RPMI8226 (cell line): ENCODE results near the gene PLEKHA5.
"Not testable (repeated sequence)": the region's sequence is repeated elsewhere in the genome, so short reads cannot be mapped to it uniquely, and the experiment has no call there.

ENCODE experiments used
- DNase-seq: peaks from one replicate; pipeline ENCODE4 v3.0.0-alpha.2; 2015

Gene PLEKHA5

DNA sequence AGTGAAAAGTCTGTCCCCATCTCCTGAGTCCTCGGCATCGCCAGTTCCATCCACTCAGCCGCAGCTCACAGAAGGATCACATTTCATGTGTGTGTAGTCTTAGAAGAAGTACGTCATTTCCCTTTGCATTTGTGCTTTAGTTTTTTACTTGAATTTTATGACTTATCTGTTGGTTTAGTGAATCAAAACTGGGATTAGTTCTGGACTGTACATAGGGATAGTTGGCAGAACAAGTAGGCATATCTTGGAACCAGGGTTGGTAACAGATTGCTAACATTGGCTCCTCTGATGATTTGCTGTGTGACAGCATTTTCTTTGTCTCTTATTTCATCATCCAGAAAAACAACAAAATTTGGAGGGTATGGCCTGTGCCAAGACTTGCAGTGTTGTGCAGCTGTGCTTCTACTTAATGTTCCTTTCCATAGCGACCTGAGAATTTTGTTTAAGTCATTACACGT, 240.2 kb downstream of the PLEKHA5 start:
- DNase-seq = no peak

DNA sequence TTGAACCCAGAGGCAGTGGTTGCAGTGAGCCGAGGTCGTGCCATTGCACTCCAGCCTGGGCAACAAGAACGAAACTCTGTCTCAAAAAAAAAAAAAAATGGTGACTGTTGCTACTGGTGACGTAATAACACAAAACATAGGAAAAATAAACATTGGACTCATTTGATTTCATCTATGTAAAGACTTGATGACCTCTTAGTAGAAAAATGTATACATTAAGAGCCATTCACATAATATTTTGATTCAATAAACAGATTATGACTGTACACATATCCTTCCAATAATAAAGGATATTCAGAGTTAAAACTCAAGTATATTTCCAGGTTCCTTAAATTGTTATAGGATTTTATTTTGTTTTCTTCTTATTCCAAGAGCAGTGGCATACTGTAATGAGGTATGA, 244.1 kb downstream of the PLEKHA5 start:
- DNase-seq = no peak

DNA sequence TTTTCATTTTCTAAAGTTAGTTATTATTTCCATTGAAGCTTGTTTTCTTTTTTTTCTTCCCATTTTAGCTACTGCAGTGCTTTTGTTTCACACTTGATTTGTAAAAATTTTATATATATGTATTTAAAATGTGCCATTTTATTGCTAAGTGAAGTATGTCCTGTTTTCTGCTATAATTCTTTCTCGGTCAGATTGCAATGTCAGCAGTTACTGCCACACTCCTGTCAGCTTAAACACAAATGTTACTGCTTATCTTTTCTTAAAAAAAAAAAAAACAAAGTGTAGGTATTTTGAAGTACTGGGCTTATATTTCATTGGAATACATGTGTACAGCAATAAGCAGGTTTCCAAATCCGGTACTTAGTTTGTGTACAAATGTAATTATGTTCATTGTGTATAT, 246.4 kb downstream of the PLEKHA5 start:
- DNase-seq = no peak

DNA sequence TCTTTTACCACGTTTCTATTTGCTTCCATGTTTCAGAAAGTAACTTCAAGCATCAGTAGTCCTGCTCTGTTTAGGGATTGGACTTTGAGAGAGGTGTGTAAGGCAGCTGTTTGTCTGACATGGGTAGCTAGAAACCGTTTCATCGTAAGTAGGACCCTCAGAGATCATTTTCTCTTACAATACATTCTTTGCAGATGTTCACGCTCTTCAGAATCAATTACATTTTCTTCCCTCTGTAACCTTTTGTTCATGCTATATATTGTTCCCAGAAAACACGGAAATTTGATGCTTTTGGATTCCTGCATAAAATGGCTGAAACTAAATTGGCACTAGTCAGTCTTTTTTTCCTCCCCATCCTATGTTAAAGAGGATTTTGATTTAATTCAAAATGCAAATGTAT, 247.2 kb downstream of the PLEKHA5 start:
- no peak for DNase-seq

DNA sequence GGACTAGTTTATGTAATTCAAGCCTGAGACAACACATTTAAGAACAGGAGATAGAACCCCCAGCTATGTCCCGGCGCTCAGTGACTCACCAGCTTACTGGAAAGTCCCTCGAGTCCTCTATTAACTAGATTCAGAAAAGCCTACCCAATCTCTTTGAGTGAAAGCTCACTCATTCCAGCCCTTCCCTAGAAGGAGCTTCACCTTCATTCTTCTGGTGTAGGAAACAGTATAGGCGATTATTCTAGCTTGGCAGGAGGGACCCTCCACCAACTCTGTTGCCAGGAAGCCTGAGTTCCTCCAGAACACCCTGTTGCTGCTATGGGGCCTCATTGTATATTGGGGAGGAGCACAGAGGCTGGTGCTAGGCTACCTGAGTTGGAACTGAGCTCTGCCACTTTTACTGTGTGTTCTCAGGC, 252.6 kb downstream of the PLEKHA5 start:
- DNase-seq = peak; percentile 10

DNA sequence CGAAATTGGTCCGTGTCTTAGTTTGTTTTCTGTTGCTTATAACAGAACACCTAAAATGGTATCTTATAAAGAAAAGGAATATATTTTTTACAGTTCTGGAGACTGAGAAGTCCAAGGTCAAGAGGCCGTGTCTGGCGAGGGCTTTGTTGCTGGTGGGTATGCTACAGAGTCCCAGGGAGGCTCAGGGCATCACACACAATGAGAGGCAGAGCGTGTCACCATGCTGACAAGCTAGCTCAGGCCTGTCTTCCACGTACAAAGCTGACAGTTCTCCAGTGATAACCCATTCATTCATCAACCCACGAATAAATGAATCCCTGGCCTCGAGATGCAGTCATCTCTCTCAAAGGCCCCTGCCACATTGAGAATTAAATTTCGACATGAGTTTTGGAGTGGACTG, 253.0 kb downstream of the PLEKHA5 start:
- no peak for DNase-seq

DNA sequence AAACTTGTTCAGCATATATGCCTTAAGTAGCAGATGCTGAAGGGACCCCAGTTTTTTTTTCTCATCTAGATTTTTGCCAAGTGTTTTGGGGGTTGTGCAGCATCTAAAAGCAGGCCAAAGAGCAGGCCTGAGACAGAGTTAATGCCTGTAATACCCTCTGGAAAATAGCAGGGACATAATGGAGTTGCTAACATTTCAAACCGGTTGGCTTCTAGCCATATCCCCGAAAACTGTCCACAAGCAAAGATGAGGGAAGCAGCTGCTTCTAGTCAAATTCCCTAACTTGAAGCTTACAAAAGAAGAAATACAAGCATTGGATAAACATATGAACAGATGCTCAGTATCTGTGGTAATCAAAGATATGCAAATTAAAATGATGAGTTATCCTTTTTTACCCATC, 257.6 kb downstream of the PLEKHA5 start:
- no peak for DNase-seq

DNA sequence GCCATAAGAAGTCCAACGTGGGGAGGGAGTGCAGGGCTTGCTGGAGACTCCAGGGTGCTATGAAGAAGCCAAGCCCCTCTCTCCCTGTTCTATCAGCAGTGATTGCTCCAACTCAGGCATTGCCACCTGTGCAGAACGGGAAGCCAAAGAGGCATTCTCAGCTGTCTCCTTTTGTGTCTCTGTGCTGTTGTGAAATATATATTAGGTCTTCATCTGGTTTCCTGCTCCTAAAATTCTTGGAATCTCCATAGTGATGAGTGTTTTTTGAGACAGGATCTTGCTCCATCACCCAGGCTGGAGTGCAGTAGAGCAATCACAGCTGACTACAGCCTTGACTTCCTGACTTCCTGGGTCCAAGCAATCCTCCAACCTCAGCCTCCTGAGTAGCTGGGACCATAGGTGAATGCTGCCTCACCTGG, 258.6 kb downstream of the PLEKHA5 start:
- DNase-seq = no peak

DNA sequence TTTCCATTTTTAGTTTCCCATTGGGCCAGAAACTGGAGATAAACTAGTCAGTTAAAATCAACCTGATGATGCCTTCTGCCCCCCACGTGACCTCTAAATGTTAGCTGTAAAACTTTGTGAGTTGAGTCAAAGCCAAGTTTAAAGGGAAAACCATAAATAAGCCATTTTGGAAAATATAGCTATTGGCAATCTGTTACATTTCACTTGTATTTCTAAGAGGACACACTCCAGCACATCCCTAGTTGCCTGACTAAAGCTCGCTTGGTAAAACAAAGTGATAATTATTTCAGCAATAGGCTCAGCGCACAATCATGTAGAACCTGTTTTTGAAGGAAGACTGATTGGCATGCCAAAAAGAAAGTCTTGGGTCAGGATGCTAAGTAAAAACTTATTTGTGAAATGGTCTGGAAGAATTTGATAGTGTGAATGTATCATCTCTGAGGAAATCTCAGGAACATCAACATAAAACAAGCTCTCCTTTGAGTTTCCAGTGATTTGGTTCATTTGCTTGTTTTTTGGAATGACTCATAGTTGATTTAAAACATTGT, 260.6 kb downstream of the PLEKHA5 start:
- no peak for DNase-seq

DNA sequence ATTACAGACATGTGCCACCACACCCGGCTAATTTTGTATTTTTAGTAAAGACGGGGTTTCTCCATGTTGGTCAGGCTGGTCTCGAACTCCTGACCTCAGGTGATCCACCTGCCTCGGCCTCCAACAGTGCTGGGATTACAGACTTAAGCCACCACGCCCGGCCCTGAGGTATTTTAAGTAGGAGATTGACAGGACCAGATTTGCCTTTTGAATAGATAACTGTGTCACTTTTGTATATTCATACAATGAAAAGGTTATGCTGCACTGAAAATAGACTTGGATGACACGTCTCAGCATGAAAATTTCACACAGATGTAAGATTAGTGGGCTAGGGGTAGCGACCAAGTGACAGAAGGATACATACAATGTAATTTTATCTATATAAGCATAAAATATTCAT, 263.1 kb downstream of the PLEKHA5 start:
- not testable (repeated sequence) for DNase-seq

DNA sequence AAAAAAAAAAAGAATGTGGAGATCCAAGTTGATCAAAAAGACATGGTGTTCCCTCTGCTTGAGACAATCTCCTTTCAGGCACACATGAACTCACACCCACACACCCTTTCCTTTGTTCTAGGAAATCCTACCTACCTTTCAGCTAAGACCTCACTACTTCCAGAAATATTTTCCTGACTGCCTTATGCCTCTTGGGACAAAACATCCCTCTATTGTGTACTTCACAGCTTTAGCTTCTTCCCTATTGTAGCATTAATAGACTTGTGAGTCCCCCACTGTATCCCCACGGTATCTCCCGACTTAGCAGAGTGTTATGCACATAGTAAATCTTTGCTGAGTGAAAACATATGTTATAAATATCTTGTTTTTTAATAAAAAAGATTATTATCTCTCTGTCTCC, 264.9 kb downstream of the PLEKHA5 start:
- no peak for DNase-seq

DNA sequence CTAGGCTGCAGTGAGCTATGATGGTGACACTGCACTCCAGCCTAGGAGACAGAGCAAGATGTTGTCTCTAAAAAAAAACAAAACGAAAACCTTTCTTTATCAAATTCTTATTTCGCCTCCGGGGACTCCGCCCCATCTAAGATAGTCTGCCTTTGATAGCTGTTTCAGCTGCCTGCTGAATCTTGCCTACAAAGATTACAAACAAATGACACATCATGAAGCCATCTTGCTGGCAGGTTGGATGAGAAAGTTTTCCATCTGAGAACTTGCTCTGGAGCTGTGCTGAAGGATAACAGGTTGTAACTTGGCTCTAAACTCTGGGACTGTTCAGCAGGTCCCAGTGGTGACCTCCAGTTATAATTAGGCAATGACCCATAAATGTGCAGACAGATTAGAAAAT, 268.0 kb downstream of the PLEKHA5 start:
- no peak for DNase-seq

DNA sequence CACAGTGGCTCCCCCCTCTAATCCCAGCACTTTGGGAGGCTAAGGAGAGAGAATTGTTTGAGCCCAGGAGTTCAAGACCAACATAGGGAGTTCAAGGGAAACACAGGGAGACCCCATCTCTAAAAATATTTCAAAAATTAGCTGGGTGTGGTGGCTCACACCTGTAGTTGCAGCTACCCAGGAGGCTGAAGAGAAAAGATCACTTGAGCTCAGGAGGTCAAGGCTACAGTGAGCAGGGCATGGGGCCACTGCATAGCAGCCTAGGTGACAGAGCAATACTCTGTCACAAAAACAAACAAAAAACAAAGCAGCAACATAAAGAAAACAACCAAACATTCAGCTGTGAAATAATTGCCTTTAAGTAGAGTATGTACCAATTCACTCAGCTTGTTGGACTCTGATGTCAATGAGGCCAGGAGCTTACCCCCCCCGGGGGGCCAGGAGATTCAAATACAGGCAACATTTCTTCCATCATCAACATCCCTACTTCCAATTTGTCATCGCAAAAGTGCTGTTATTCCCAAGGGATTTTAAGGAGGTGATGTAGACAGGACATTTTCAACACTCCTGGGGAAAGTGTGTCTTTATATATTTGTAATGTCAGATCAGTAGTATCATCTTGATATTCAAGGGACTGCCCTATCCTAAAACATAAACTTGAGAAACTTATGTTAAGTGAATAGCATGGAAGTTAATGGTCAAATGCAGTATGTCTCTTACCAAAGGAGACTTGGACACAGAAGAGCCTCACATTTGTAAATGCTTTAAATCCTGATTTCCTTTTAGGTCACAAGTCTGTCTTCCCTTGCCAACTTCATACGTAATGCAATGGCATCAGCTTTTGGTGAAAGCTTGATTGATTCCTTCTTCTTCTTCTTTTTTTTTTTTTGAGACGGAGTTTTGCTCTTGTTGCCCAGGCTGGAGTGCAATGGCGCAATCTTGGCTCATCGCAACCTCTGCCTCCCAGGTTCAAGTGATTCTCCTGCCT, 269.1 kb downstream of the PLEKHA5 start:
- DNase-seq = no peak

DNA sequence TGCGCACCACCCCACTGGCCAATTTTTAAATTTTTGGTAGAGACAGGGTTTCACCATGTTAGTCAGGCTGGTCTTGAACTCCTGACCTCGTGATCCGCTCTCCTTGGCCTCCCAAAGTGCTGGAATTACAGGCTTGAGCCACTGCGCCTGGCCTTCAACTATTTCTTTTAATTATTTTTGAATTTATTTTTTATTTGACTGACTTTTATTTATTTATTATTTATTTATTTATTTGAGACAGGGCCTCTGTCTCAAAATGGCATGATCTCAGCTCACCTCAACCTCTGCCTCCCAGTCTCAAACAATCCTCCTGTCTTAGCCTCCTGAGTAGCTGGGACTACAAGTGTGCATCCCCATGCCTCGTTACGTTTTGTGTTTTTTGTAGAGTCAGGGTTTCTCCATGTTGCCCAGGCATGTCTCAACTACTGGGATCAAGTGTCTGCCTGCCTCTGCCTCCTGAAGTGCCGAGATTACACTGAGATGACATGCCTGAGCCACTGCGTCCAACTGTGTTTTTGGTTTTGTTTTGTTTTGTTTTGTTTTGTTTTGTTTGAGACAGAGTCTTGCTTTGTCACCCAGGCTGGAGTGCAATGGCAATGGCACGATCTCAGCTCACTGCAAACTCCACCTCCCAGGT, 271.2 kb downstream of the PLEKHA5 start:
- not testable (repeated sequence) for DNase-seq

DNA sequence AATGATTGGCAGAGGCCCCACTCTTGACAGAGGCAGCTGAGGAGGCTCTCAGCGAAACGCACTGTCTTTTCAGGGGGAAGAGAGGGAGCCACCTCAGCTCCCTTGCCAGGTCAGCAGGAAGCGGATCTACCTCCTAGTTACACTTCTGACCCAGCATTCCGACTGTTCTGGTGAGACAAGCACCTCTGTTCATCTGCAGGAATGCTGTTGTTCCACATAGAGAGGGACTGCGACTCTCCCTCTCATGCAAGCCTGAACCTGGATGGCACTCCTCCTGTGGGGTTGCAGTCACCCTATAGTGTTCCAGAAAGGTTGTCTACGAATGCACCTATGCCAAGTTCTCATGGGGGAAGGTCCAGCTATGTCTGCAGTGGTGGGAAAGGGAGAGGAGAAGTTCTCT, 272.7 kb downstream of the PLEKHA5 start:
- DNase-seq = no peak

DNA sequence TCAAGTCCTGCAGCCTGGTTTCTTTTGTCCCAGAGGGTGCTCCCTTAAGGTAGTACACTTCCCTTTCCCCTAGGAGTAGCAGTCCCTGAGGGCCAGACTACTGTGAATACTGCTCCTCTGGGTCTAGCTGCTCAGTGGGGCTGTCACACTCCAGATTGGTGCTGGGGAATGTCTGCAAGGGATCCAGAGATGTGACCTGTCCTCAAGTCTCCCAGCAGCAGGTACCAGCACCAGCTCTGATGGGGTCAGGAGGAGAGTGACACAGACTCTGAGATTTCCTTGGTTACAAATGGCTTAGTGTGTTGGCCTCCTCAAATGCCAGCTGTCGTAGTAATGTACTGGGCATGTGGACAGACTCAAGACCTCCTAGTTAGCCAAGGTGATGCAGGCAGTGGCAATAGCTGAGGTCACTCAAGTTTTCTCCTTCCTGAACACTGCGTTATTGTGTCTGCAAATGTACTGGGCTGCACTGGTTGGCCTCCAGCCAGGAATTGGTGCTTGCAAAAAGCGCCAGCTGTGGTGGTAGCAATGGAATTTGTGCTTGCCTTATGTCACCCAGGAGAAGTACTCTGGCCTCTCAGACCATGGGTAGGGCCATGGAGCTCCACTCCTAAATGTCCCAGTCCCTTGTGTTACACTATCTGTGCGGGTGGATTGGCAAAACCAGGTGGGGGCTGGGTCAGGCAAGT, 273.4 kb downstream of the PLEKHA5 start:
- DNase-seq = peak; percentile 70

DNA sequence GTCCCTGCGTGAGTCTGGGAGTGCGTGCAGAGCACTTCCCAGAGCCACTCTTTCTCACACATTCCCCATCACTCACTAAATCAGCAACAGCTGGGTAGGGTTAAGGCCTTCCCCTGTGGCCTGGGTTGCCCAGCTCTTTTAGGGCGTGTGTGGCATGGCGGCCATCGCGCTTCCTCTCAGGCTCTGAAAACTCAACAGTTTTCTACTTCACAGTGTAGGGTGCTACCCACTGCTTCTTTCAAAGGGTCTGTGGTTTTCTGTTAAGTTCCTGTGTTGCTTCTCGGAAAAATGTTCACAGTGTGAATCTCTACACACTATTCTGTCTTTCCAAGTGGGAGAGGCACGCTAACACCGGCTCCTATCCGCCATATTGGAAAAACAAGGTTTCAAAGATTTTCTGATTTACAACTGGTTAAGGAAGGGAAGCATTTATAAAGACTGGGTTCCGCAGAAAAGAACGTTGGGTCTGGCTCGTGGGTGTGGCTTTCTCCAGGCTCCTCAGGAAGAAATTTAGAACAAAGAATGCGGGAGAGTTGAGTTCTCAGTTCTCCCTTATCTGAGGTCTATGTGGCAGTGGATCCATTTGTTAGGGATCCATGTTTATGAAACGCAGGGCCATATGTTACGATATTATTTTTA, 274.8 kb downstream of the PLEKHA5 start:
- DNase-seq = no peak

DNA sequence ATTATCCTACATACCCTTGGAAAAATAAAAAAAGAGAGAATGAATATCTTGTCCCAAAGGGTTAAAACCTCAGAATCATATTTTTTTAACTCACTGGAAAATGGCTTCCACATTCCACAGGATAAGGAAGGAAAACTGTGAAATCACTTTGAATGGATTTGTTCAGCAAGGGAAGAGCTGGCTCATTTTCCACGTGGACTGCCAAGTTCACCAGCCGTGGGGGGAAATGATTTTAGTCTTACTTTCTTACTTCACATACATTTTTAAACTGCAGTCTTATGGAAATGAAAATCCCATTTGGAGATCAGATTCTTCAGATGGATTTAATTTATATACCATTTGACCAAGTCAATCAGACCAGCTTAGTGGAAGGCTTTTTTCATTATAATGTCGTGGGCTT, 279.8 kb downstream of the PLEKHA5 start:
- DNase-seq = no peak

DNA sequence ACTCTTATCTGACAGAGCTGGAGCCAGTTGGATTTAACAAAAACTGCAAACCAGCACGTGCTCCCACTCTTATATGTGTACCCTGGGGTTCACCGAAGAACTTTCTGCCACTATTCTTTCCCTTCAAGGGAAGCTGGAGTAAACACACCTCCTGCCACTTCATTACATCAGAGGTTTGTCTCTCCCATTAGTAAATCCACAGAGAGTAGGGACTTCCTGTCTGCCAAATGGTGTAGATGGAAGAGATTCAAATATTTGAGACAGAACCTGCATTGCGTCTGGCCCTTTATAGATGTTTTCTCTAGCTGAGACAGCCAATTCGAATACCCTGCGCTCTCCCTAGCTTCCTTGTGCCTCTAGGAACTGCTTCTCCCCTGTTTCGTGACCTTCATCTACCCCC, 280.7 kb downstream of the PLEKHA5 start:
- DNase-seq = no peak

DNA sequence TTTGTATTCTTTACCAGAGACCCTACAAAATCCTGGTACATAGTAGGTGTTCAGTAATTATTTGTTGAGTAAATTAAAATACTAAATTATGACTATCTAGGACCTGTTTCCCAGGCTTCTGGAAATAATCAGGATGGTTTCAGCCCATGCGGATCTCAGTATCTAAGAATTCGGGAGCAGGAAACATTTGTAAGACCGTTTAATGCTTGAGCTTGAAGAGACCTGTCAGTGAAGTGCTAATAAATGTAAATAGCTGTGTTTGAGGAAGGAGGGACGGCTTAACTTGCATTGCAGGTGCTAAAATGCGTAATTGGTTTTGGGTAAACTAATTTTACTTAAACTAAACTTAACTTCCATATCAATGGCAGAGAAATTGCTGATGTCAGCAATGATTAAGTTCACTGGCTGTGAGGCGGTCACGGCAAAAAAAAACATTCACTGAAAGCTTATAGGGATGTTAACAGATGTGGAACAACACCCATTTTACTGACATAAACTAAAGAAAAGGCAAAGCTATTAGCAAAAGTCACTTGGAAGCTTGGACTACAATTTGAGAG, 281.2 kb downstream of the PLEKHA5 start:
- DNase-seq = no peak

DNA sequence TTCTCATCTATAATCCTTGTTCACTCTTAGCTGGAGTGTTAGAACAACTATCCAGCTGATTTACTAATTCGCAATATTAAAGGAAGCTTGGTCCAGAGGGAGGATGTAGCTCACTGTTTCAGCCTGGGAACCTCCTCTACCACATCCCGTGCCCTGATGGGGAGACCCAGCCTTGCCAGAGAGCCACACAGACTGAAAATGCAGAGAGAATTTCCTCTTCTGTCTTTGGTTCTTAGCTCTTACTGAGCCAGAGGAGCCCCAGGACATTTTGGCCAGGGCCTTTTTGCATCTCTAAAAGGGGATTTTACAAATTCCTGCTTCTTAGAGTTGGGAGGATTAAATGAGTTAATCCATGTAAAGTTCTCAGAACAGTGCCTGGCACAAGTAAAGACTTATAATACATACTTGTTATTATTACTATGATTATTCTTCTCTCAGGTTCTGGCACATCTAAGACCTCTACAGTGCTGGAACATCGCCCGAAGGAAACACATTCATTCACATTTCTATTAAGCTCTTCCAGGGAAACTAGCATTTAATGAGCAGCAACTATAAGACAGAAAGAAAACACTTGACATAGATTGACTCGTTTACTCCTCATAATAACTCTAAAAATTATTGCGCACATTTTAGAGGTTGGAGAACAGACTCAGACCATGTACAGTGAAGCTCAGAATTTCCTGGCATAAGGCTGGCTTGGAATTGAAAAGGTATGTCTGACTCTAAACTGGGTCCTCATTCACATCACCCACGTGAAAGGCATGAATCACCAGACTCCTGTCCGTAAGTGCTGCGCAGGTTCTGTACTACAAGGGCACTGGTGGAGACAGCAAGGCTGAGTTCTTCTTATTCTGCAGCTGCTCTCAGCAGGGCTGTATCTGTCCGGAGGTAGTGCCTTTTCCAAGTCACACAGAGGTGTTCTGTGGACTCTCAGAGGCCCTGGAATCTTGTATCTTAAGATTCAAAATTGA, 282.0 kb downstream of the PLEKHA5 start:
- no peak for DNase-seq
